Measurements from ENCODE around the gene CCK. TPM values are rescaled to one million over a fixed set of nuclear protein-coding genes. Genes with fewer than 3 reads are reported as not detected.

Gene CCK
- total RNA-seq, 1 donor from 2014 or later: 12.8 TPM

DNA sequence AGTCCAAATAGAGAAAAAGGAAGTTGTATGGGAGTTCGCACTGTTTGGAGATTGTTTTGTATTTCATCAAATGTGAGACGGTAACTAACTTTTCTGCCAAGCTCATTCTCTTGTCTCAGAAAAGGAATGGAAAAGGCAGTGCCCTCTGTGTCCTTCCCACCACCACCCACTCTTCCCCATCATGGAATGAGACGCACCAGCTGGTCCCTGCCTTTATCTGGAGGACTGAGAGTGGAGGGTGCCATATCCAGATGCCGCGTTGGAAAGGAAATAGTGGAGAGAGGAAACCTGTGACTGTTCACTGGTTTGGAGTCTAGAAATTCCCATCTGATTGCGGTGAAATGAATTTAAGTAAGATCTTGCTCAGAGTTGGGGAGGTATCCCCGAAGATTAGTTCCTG is 3.7 kb upstream of the CCK start:
- no peak for DNase-seq (ENCODE audit: low spot score)

DNA sequence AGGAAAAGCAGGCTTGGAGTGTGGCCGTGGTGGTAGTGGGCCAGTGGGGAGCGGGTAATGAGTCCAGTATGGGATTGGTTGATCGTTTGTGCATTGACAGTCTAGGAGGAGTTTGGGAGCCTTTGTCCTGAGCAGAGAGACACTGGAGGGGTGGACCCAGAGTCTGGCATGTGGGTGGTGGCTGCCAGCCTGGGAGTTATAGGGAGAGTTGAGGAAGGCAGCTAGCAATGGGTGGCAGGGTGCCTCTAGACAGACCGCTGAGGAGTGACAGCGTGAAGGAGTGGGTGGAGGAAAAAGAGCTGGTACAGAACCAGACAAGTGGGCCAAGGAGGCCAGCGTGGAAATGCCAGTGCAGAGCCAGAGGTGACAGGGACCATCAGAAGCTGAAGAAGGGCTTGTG is 1.9 kb upstream of the CCK start:
- no peak for DNase-seq (ENCODE audit: low spot score)

DNA sequence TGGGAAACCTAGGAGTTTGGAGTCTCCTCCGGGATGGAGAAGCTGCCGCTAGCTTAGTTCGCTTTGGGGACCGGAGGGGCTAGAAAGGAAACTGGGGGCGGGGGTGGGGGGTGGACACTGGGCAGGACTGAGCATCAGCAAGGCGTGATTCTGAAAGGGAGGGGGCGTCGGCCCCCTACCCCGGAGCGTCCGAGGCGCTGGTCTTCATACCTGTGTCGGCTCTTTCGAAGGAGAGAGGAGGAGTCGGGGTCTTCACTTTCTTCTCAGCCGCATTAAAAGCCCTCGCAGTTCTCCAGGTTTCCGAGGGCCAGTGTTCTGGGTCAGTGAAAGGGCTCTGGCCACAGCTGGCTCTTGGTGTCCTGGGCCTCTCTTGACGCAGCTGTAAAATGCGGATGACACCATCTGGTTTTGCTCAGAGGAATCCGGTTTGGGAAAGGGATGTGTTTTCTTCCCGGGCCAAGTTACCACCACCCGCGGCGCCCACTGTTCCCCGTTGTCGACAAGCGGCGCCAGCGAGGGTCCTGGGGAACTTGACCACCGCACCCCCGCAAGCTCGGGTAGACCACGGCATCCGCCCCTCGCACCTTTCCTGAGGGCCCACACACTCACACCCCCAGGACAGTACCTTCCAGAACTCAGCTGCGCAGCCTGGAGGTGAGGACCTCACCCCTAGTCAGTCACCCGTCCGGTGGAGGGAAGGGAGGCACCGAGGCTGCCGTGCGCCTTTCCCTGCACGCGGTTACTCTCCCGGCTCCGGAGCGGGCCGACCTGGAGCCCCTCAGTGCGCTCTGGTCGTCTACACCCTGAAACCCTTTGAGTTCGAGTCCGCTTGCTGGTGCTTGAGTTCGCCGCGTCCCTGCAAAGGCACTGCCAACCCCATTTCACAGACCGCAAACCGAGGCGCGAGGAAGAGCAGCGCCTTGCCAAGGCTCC is 660 bp downstream of the CCK start:
- no peak for DNase-seq (ENCODE audit: low spot score)

DNA sequence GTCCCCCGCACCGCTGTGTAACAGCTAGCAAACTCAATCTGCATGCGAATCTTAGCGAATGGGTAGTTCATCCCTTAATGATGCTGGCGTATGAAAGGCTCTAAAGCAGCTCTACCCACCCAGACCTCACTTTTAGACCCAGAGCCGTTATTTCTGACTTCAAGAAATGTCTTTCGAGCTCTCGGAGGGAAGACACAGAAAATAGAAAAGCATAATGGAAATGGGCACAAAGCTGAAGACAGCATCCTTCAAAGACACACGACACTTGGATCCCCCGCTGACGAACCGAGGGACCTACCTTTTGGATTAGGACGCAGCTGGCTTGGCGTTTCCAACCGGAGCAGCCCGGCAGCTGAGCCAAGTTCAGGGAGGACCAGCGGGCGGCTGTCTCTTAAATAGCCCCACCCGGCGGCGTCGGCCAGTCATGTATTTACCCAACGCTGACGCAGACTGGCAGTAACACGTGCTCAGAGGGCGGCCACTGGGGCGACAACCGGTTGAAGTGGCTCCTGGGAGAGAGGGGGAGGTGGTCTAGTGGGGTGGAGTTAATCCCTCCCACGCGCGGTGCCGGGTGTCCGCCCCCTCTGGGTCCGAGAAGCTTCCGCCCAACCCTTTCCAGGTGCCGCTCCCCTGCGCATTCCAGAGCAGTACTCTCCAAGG is 1.5 kb downstream of the CCK start:
- no peak for DNase-seq (ENCODE audit: low spot score)

DNA sequence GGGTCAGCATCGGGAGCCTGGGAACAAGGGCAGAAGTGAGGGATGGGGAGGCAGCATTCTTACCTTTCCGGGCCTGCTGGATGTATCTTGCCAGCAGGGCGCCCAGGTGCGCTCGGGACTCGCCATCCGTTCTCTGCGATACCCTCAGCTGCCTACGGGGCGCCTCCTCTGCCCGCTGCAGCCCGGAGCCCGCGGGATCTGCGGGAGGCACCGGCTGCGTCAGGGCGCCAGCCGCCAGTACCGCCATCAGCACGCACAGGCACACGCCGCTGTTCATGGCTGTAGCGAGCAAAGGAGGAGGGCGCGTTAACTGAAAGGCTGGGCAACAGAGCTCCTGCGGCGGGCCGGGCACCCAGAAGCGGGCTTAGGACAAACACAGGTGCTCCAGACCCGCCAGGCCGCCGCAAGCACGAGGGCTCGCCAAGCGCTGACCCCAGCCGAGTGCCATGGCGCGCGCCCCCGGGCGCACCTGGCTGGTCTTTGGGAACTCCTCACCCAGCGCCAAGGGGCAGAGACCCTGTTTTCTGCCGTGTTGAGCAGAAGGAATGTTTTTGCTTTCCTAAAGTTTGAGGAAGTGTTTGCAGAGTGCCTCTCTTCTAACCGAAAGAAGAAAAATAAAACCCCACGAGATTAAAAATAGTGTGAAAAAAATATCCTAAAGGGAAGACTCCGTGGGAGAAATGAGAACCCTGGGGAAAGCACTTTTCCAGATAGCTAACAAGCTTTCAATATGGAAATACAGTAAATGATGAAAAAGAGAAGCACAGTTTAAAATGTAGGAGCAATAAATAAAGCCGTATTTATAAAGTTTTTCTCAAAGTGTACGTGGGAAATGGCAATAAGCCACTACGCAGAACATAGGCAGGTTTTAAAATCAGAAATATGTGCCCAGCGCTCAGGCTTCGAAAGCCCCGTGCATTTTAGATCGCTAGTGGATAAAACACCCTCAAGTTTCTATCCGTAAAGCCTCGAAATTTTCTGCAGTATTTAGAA is 2.3 kb downstream of the CCK start:
- DNase-seq (ENCODE audit: low spot score): no peak

DNA sequence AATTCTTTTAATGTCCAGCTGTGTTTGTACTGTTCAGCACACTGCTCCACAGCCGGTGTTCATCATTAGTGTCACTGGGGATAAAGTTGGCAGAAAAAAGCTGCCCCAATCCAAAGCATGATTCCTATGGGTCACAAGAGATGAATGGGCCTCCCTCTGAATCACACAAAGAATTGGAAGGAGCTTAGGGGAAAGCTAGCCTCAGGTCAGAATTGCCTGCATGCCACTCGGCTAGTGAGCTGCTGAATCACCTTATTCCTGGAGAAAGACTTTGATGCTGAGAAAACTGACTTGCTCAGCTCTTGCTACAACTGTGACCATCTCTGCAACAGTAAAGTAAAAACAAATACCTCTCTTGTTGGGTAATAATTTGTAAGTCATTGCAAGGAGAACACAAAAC is 3.5 kb downstream of the CCK start:
- DNase-seq (ENCODE audit: low spot score): no peak

DNA sequence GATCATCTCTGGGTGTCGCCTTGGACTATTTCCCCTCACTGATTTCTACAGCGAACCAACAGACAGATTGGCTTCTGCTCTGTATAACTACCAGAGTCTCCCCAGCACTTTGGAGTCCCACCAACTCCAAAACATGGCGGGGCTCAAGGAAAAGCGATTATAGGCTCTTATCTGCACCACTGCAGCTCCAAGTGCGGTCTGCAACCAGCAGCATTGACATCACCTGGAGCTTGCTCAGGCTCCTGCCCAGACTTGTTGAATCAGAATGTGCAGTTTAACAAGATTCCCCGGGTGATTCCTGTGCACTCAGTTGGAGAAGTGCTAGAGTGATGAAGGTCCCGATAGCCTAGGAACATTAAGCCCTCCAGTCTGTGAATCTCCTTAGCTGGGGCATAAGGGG is 9.0 kb downstream of the CCK start:
- peak; percentile 47 for DNase-seq (ENCODE audit: low spot score)

DNA sequence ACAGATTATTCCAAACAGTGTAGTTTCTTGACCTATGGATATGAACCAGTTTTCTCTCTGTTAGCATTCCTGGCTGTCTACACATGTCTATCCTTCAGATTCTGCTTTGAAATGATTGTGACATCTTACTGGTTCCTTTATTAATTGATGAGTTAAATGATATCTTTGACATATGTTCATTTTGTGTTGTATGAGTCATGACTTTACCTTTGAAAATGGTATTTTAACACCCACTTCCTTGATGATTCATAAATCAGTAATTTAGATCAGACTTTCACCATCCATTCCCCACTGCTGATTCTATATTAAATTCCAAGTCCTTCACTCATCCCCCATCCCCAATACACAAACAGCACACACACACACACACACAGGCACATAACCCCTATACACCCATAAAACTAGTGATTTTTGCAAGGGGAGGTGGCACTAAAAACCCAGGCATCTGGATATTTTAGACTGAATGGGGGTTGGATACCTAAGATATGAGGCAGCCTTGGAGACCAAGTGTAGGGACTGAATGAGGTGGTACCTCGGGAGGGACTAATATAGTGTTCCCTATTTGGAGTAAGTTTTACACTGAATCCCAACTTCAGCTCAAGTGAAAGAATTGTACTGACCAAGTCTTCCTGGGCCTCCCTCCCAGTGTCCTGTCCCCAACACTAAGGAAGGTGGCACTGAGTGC is 9.7 kb downstream of the CCK start:
- no peak for DNase-seq (ENCODE audit: low spot score)

DNA sequence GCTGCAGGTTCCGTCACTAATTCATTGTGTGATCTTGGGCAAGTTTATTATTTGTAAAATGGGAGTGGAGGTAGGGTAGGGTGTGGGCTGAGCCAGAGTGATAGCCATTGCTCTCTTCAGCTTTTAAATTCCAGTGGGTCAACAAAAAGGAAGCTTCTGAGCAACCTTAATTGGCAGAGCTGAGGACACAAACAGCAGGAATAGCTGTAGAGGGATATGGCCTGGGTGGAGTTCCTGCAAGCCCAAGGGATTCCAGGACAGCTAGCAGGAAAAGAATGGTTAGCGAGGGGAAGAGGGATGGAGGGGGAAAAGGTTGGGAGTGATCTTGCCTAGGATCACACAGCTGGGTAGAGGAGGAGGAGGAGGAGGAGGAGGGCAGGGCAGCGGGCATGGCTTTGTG is 11.4 kb downstream of the CCK start:
- DNase-seq (ENCODE audit: low spot score): no peak

DNA sequence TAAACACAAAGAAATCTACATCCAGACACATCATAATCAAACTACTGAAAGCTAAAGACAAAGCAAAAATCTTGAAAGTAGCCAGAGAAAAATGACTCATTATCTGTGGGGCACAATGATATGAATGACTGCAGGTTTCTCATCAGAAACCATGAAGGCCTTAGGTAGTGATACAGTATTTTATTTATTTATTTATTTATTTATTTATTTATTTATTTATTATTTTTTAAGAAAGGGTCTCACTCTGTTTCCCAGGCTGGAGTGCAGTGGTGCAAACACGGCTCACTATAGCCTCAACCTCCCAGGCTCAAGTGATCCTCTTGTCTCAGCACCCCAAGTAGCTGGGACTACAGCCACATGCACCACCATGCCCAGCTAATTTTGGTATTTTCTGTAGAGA is 15.2 kb downstream of the CCK start:
- no peak for DNase-seq (ENCODE audit: low spot score)

DNA sequence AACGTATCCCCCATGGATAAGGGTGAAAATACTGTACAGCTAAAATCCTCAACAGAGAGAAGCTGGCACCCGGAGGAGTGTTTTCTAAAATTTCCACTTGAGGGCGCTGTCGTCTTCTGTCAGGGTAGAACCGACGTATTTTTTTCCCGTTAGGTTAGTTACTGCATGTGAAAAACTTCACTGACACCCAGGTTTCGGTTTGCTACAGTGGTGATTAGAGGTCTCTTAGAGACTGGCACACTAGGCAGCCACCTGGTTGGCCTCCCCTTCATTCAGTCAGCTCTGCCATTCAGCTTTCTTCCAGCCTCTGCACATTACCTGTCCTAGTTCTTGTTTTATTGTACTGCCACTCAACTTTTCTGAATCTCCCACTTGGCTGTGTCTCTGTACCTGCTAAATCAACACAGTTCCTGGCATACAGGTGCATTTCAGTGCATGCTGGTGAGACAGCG is 18.4 kb downstream of the CCK start:
- DNase-seq (ENCODE audit: low spot score): peak; percentile 67

DNA sequence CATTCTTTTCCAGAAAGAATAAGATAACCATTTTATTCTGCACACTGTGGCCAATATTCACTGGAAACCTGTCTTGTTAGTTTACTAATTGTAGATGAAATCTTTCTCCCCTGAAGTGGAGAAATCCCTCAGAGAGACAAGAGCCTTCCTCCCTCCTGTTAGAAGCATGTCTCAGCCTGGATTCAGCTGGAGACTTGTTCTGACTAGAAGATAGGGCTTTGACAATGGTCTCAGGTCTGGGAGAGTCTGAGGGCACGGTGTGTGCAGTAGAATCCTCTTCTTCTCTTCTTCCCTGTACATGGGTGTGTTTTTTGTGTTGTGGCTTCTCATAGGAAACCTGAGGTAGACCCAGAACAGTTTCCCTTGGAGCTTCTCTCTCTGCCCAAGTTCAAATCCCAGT is 19.9 kb downstream of the CCK start:
- no peak for DNase-seq (ENCODE audit: low spot score)

DNA sequence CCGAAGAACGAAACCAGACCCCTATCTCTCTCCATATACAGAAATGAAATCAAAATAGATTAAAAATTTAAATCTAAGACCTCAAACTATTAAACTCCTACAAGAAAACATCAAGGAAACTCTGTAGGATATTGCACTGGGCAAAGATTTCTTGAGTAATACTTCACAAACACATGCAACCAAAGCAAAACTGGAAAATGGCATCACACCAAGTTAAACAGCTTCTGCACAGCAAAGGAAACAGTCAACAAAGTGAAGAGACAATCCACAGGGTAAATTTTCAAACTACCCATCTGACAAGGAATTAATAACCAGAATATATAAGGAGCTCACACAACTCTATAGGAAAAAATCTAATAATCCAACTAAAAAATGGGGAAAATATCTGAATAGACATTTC is 29.4 kb downstream of the CCK start:
- no peak for DNase-seq (ENCODE audit: low spot score)

DNA sequence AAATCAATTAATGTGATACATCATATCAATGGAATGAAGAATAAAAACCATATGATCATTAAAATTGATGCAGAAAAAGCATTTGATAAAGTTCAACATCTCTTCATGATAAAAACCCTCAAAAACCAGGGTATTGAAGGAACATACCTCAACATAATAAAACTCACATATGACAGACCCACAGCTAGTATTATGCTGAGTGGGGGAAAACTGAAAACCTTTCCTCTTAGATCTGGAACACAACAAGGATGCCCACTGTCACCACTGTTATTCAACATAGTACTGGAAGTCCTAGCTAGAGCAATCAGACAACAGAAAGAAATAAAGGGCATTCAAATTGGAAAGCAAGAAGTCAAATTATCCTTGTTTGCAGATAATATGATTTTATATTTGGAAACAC is 30.5 kb downstream of the CCK start:
- DNase-seq (ENCODE audit: low spot score): no peak

DNA sequence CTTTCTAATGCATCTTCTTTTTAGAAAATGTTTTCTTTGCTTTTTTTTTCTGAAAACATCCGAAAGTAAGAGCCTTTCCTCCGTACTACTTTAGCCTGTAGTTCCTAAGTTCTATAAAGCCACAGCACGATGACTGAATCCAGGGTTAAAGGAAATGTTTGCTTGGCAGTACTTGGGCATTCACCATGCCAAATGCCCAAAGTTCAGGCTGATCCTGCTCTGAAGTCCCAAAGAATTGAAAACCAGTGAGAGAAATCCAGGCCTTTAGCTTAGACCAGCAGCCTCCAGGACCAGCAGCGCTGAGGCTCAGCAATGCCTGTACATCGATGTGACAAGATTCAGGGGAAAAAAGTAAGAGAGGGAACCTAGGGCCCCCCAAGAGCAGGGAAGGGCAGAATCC is 35.1 kb downstream of the CCK start:
- DNase-seq (ENCODE audit: low spot score): no peak

DNA sequence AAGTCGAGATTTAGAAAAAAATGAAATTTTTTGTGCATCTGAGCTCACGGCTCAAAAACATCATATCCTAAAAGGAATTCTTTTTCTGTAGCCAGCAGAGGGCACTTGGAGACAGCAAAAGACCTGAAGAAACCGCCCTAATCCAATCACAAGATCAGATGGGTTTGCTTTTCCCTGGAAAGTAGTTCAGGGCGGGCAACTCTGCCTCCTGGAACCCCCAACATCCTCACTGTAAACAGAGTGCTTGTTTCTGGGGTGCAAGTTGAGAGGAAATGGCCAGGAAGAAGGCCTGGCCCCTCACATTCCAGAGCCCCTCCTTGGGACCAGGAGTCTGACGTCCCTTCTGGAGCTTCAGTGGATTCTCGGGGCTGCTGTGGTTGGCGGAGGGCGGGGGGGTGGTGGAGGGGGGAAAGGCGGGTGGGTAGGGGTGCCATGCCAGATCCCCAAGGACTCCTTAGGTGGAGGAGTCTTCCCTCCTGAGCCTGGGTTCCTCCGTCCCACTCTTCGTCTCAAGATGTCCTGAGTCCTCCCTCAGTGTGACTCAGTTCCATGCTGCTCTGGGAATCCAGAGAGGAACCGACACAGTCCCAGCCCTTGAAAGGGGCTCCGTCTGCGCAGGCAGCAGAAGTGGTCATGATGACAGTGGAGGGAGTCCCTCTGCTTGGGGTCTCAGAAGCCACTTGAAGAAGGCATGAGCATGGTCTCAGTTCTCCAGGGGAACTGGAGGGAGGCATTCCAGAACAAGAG is 35.9 kb downstream of the CCK start:
- DNase-seq (ENCODE audit: low spot score): peak; percentile 66

DNA sequence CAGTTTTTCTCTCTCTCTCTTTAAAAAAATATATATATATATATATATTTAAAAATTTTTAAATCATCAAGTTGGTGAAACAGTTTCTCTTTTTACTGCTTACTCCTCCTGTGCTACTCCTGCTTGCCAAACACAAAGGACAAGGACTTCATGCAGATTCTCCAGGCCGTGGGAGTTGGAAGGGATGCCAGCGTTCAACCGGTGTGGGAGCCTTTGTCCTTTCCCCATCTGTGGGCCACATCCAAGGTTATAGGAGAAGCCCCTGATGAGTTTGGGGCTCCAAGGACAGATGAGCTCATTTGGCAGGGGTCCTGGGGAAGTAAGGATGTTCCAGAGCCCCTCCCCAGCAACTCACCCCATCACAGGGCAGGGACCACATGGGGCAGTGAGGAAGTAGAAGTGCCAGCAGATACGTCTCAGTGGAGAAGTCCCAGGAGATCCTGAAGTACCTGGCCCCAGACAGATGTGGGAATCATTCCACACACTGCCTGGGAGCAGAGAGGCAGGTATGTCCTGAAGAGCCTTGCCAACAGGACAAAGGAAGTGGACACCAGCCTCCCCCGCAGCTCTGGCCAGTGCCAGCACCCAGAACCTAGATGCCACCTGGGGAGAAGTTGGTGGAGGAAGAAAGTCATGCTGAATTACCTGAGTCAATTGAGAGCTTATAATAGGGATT is 36.6 kb downstream of the CCK start:
- DNase-seq (ENCODE audit: low spot score): no peak

DNA sequence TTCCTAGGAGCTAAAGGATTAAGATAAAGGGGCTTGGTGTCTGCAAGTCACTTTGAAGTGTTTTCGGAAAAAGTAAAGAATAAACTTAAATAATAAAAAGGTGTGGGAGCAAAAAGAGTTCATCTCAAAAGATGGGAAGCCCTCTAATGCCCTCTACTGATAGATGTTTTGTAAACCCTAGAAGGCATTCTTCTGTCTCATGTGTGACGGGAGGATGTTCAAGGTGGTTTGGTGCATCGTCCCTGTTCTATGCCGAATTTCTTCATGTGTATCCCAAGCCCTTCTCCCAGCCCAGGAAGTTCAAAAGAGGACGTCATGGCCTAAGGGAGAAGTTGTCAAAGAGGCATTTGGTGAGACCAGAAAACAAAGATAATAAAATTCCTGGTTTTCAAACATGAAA is 37.2 kb downstream of the CCK start:
- DNase-seq (ENCODE audit: low spot score): peak; percentile 26

DNA sequence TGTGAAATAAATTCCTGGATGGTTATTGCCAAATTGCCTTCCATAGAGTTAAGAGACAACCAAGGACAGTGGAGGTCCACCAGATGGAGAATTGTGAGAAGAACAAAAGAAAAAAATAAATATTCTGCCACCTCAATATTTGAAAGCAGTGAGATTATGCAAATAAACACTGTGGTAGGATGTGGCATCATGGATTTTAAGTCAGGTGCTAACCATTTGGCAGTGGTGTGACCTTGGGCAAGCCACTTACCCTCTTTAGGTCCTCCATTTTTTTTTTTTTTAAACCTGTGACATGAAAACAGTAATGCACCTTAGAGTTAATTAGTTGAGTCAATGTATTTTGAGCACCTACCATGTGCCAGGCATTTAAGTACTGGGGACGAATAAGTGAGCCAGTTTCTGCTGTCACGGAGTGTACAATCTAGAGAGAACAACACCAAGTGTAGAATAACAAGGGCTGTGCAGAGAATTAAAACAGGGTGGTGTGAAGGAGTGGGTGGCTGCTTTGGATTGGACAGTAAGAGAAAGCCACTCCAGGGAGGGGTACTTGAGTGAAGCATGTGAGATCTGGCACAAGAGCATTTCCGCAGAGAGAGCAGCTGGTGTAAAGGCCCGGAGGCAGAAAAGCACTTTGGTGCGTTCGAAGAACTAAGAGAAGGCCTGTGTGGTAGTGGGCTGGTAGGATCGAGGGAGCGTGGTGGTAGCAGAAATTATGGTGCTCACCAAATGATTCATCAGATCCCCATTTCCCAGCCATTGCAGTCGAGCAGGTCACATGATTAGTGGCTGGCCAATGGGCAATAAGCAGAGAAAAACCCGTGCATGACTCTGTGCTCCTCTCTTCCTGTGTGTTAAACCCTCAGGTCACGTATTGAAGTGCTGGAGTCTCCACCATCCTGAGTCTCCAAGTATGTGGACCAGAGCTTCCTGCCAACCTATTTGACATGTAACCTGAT is 39.2 kb downstream of the CCK start:
- DNase-seq (ENCODE audit: low spot score): no peak
